NT2/D1 (cell line): ENCODE results near the gene SLC22A31.

Source experiments
- SUZ12 ChIP-seq: IDR thresholded peaks from 2 replicates; pipeline ENCODE4 v1.6.1; 2011; ENCODE audit not compliant: insufficient read length, insufficient read depth; ENCODE audit errors: extremely low read depth
- YY1 ChIP-seq: IDR thresholded peaks from 2 replicates; pipeline ENCODE4 v1.6.1; 2011; ENCODE audit not compliant: insufficient read length, insufficient read depth
- ZNF274 ChIP-seq: IDR thresholded peaks from 2 replicates; pipeline ENCODE4 v1.6.1; 2011; ENCODE audit warnings: mild to moderate bottlenecking, low read depth, low read length

GRCh38 chr16:89175280-89176146 is 24.8 kb downstream of the SLC22A31 start:
- TF ChIP-seq SUZ12: no peak
- no peak for TF ChIP-seq YY1
- no peak for TF ChIP-seq ZNF274
